GM12878 (cell line): ENCODE data around the gene SLC2A9. TPM values are rescaled to one million over a fixed set of nuclear protein-coding genes. Genes with fewer than 3 reads are reported as not detected.

Experiments
- ATAC-seq: fragments of 200-7000 bp; cut with Tn5 transposase; 3 replicates; pipeline ENCODE4 v1.9.1; 2020; ENCODE audit warnings: mild to moderate bottlenecking, moderate library complexity
- BruUV-seq: library from RNA; stranded (reverse); fragments of 400-500 nt; replicated peaks from 2 replicates; lab custom pipeline; 2021; lab: Mats Ljungman, UMichigan
- CTCF ChIA-PET: fragments of 300-600 bp; sonication (Branson Sonifier 250); formaldehyde crosslinking; extraction: SDS; loops from one replicate; lab custom pipeline; 2021; ENCODE audit warnings: inconsistent platforms; lab: Yijun Ruan, JAX
- POLR2A ChIA-PET: fragments of 350-600 bp; formaldehyde crosslinking; extraction: SDS; loops from one replicate; lab custom pipeline; 2021; ENCODE audit warnings: inconsistent platforms; lab: Charles Lee
- RAD21 ChIA-PET: fragments of 300-600 bp; sonication (Branson Sonifier 250); formaldehyde crosslinking; loops from one replicate; lab custom pipeline; 2023; ENCODE audit warnings: antibody characterized with exemption; ENCODE audit not compliant: unreplicated experiment; lab: Charles Lee
- SMC1A ChIA-PET: fragments of 300-600 bp; sonication (Branson Sonifier 250); formaldehyde crosslinking; loops from one replicate; lab custom pipeline; 2023; ENCODE audit not compliant: unreplicated experiment, uncharacterized antibody; lab: Charles Lee
- DNase-seq: peaks from one replicate; pipeline ENCODE4 v3.0.0-alpha.2; 2011; ENCODE audit warnings: low read depth, low spot score
- FAIRE-seq: peaks from 3 replicates; lab custom pipeline; 2011; peaks lifted over from hg19 to GRCh38; lab: Jason Lieb, UNC
- H2AFZ ChIP-seq: 2 replicates; pipeline ENCODE4 v1.6.0; 2011; ENCODE audit warnings: low read depth, low read length, control low read depth; ENCODE audit not compliant: control insufficient read depth
- H3K27ac ChIP-seq: 2 replicates; pipeline ENCODE4 v1.5.1; 2011; ENCODE audit warnings: control low read depth; ENCODE audit not compliant: control insufficient read depth, insufficient read depth
- H3K27me3 ChIP-seq, 2 experiments: replicated peaks in 1 of 2; 2 replicates each; pipeline versions ENCODE4 v1.6.0 to v1.6.1; 2011; ENCODE audit warnings: low read length in 1 of 2; ENCODE audit not compliant: control insufficient read depth in 2 of 2, insufficient read depth in 2 of 2
- H3K36me3 ChIP-seq, 2 experiments: 2 replicates each; pipeline ENCODE4 v1.5.1; 2011; ENCODE audit warnings: low read length in 1 of 2; ENCODE audit not compliant: control insufficient read depth in 2 of 2, insufficient read depth in 2 of 2
- H3K4me1 ChIP-seq: 2 replicates; pipeline ENCODE4 v1.6.1; 2011; ENCODE audit warnings: mild to moderate bottlenecking, low read length, moderate library complexity, mixed read lengths; ENCODE audit not compliant: control insufficient read depth, insufficient read depth
- H3K4me2 ChIP-seq: 2 replicates; pipeline ENCODE4 v1.6.0; 2011; ENCODE audit warnings: control low read depth; ENCODE audit not compliant: control insufficient read depth, insufficient read depth
- H3K4me3 ChIP-seq: fragments of 200-600 bp; sonication (generic); 2 replicates; pipeline ENCODE4 v1.5.1; 2016
- H3K79me2 ChIP-seq: 2 replicates; pipeline ENCODE4 v1.6.0; 2011; ENCODE audit warnings: low read length; ENCODE audit not compliant: control insufficient read depth, insufficient read depth
- H3K9ac ChIP-seq: 2 replicates; pipeline ENCODE4 v1.8.0; 2011; ENCODE audit warnings: low read length, control low read depth, mixed read lengths; ENCODE audit not compliant: control insufficient read depth, insufficient read depth
- H3K9me3 ChIP-seq: replicated peaks from 3 replicates; pipeline ENCODE4 v1.5.1; 2011; ENCODE audit warnings: mild to moderate bottlenecking, low read length; ENCODE audit not compliant: control insufficient read depth, insufficient read depth
- H4K20me1 ChIP-seq: 2 replicates; pipeline ENCODE4 v1.6.0; 2011; ENCODE audit not compliant: control insufficient read depth, insufficient read depth
- BRCA1 ChIP-seq: IDR thresholded peaks from 2 replicates; pipeline ENCODE4 v1.6.1; 2011; ENCODE audit warnings: low read depth, low read length, improper control_type of control experiment
- EGR1 ChIP-seq, 2 experiments: IDR thresholded peaks; 1 replicate in 1 of 2; 2 replicates in 1 of 2; pipeline ENCODE4 v1.6.1; 2011 to 2012; ENCODE audit warnings: low read depth in 2 of 2, low read length in 2 of 2, borderline replicate concordance in 1 of 2, mild to moderate bottlenecking in 1 of 2, moderate library complexity in 1 of 2
- PAX8 ChIP-seq: fragments of 450-650 bp; IDR thresholded peaks from 2 replicates; pipeline ENCODE4 v1.6.1; 2017; ENCODE audit warnings: mild to moderate bottlenecking, moderate library complexity
- SIX5 ChIP-seq: IDR thresholded peaks from 2 replicates; pipeline ENCODE4 v1.6.1; 2011; ENCODE audit warnings: mild to moderate bottlenecking, low read depth, low read length, moderate library complexity; ENCODE audit not compliant: severe bottlenecking
- SP1 ChIP-seq: IDR thresholded peaks from one replicate; pipeline ENCODE4 v1.6.1; 2011; ENCODE audit warnings: low read depth, low read length
- WGBS: methylation state at CpG from one replicate; pipeline ENCODE4 v1.1.6; 2016; ENCODE audit warnings: low lambda C conversion rate; ENCODE audit not compliant: insufficient replicate concordance, insufficient coverage; ENCODE audit errors: missing lambda C conversion rate; 5-methylcytosine and 5-hydroxymethylcytosine counted together
- in situ Hi-C: fragments of 300-500 bp; cut with MboI; formaldehyde crosslinking; loops from 9 replicates; pipeline ENCODE4 v1.14.3; 2018; ENCODE audit warnings: mixed read lengths
- intact Hi-C: fragments of 100-400 bp; cut with micrococcal nuclease; formaldehyde crosslinking; loops from one replicate; pipeline ENCODE4 v1.14.2; 2022; ENCODE audit not compliant: unreplicated experiment
- polyA plus RNA-seq, 11 experiments: library from polyadenylated mRNA; depleted of rRNA in 4 of 11; unstranded in 6 of 11; stranded (reverse) in 5 of 11; fragments of >200 nt; fragmentation: Nextera tagmentation in 4 of 11; fragmentation: Illumina TruSeq in 1 of 11; extraction: Ambion mirVana in 4 of 11; extraction: Trizol in 1 of 11; gene quantifications; 1 replicate in 1 of 11; 2 replicates in 10 of 11; pipeline versions ENCODE4 v1.2.1 to v1.2.3, GENCODE V29; 2011 to 2016; ENCODE audit warnings: inconsistent platforms in 2 of 11, missing spikeins in 2 of 11, low read depth in 1 of 11
- total RNA-seq, 4 experiments: library from RNA; depleted of rRNA in 3 of 4; stranded (reverse); fragments of >200 nt in 3 of 4; fragmentation: Illumina TruSeq in 1 of 4; extraction: Trizol in 1 of 4; gene quantifications; 2 replicates each; pipeline versions ENCODE4 v1.2.1 to v1.2.3, GENCODE V29; 2013 to 2021
- TF ChIP-seq, protein P1 (sequence below): fragments of 450-650 bp; IDR thresholded peaks from 2 replicates; pipeline ENCODE4 v1.6.1; 2016; ENCODE audit warnings: mild to moderate bottlenecking
- TF ChIP-seq, protein P2 (sequence below): fragments of 450-650 bp; IDR thresholded peaks from 2 replicates; pipeline ENCODE4 v1.6.1; 2017; ENCODE audit warnings: antibody characterized with exemption, mild to moderate bottlenecking, moderate library complexity

The SLC2A9 gene
- total and polyA plus RNA-seq, 10 of the 15 experiments (the other 5 are each of a cell fraction or from before 2014, with no cell fraction given) = 0.28 to 2.8 (median 1.2) TPM

DNA sequence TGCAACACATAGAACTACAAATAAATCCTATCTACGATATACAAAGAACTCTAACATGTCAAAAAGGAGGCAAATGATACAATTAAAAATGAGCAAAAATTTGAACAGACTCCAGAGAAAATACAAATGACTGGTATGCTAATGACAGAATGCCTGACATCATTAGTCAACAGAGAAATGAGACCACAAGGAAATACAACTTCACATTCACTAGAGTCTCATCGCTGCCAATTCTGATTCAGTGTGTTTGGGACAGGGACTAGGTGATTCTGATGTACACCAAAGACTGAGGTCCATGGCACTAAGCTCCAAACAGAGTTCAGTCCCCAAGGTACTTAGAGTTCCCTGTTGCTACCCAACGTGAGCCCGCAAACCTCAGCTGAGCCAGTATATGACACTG lies 23.4 kb downstream of the SLC2A9 start:
- WGBS = 55% methylated on average over 4 of the region's 4 CpGs
- no peak for ATAC-seq
- TF ChIP-seq SIX5 = no peak
- TF ChIP-seq, protein P1, sequence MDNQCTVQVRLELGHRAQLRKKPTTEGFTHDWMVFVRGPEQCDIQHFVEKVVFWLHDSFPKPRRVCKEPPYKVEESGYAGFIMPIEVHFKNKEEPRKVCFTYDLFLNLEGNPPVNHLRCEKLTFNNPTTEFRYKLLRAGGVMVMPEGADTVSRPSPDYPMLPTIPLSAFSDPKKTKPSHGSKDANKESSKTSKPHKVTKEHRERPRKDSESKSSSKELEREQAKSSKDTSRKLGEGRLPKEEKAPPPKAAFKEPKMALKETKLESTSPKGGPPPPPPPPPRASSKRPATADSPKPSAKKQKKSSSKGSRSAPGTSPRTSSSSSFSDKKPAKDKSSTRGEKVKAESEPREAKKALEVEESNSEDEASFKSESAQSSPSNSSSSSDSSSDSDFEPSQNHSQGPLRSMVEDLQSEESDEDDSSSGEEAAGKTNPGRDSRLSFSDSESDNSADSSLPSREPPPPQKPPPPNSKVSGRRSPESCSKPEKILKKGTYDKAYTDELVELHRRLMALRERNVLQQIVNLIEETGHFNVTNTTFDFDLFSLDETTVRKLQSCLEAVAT = no peak
- no peak for TF ChIP-seq EGR1 (IDR thresholded peaks at IDR 0.05; ENCODE audit: borderline replicate concordance in 1 of 2, low read depth in 2 of 2, low read length in 2 of 2)
- TF ChIP-seq BRCA1 = no peak
- no peak for TF ChIP-seq SP1
- TF ChIP-seq PAX8 = no peak
- TF ChIP-seq, protein P2, sequence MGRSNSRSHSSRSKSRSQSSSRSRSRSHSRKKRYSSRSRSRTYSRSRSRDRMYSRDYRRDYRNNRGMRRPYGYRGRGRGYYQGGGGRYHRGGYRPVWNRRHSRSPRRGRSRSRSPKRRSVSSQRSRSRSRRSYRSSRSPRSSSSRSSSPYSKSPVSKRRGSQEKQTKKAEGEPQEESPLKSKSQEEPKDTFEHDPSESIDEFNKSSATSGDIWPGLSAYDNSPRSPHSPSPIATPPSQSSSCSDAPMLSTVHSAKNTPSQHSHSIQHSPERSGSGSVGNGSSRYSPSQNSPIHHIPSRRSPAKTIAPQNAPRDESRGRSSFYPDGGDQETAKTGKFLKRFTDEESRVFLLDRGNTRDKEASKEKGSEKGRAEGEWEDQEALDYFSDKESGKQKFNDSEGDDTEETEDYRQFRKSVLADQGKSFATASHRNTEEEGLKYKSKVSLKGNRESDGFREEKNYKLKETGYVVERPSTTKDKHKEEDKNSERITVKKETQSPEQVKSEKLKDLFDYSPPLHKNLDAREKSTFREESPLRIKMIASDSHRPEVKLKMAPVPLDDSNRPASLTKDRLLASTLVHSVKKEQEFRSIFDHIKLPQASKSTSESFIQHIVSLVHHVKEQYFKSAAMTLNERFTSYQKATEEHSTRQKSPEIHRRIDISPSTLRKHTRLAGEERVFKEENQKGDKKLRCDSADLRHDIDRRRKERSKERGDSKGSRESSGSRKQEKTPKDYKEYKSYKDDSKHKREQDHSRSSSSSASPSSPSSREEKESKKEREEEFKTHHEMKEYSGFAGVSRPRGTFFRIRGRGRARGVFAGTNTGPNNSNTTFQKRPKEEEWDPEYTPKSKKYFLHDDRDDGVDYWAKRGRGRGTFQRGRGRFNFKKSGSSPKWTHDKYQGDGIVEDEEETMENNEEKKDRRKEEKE = no peak
- no peaks in the 10 kb centered on the region for H3K36me3 ChIP-seq
- no peak overlapping the region for H3K9ac ChIP-seq
- POLR2A ChIA-PET = interaction anchor here (1.1 to 1.8 kb wide), 2 partner anchors 10 to 21 kb away, joined by 3 to 7 read pairs; no protein-coding TSS in a partner anchor
- no peak overlapping the region for H2AFZ ChIP-seq
- intact Hi-C loops = no loop called here
- no peak overlapping the region for H3K4me2 ChIP-seq
- CTCF ChIA-PET = interaction anchor here (1.0 to 5.1 kb wide), 4 partner anchors 11 to 79 kb away, joined by 3 to 38 read pairs (median 3); no protein-coding TSS in a partner anchor
- in situ Hi-C loops = no loop called here
- no peaks in the 10 kb centered on the region; the same call in 2 of the 3 replicates for H3K9me3 ChIP-seq
- SMC1A ChIA-PET = interaction anchor here (1.1 to 2.6 kb wide), 5 partner anchors 9 to 30 kb away, joined by 6 to 20 read pairs (median 7); no protein-coding TSS in a partner anchor
- FAIRE-seq = no peak
- H3K27ac ChIP-seq = no peak overlapping the region
- H3K4me3 ChIP-seq = no peak overlapping the region
- H3K4me1 ChIP-seq = peaks cover 42% of the 10 kb centered on the region
- no peaks in the 10 kb centered on the region for H3K27me3 ChIP-seq
- no peaks in the 10 kb centered on the region for H4K20me1 ChIP-seq
- H3K79me2 ChIP-seq = no peaks in the 10 kb centered on the region
- no TSS peak for BruUV-seq
- RAD21 ChIA-PET = interaction anchor here (0.7 to 1.3 kb wide), 5 partner anchors 11 to 27 kb away, joined by 3 to 4 read pairs (median 4); no protein-coding TSS in a partner anchor
- no peak for DNase-seq
